OCI-LY1 (cell line): Measurements from ENCODE around the gene ORM2.
"Not testable (repeated sequence)": the region's sequence is repeated elsewhere in the genome, so short reads cannot be mapped to it uniquely, and the experiment has no call there.

Experiments
- H2AFZ ChIP-seq: fragments of 200-600 bp; sonication (generic), shearing (Covaris generic); 2 replicates; pipeline ENCODE4 v1.6.0; 2014; ENCODE audit warnings: antibody characterized with exemption, mild to moderate bottlenecking, low read length
- H3F3A ChIP-seq: fragments of 200-600 bp; sonication (generic), shearing (Covaris generic); 2 replicates; pipeline ENCODE4 v1.6.0; 2014; ENCODE audit warnings: mild to moderate bottlenecking, antibody characterized with exemption, low read length, moderate library complexity; ENCODE audit not compliant: insufficient read depth
- H3K27ac ChIP-seq: fragments of 200-600 bp; sonication (generic); 2 replicates; pipeline ENCODE4 v1.5.1; 2014; ENCODE audit warnings: low read length, mixed run types, mild to moderate bottlenecking, low read depth; ENCODE audit not compliant: poor library complexity, severe bottlenecking
- H3K27me3 ChIP-seq: fragments of 200-600 bp; sonication (generic); 2 replicates; pipeline ENCODE4 v1.6.0; 2014; ENCODE audit warnings: antibody characterized with exemption, mild to moderate bottlenecking, low read length, moderate library complexity; ENCODE audit not compliant: insufficient read depth
- H3K36me3 ChIP-seq: fragments of 200-600 bp; sonication (generic); 2 replicates; pipeline ENCODE4 v1.6.1; 2014; ENCODE audit warnings: mild to moderate bottlenecking, antibody characterized with exemption, low read length, moderate library complexity, mixed read lengths; ENCODE audit not compliant: insufficient read depth
- H3K4me1 ChIP-seq: fragments of 200-600 bp; sonication (generic); 2 replicates; pipeline ENCODE4 v1.5.1; 2014; ENCODE audit warnings: mild to moderate bottlenecking, low read length, moderate library complexity; ENCODE audit not compliant: insufficient read depth, severe bottlenecking
- H3K4me2 ChIP-seq: fragments of 200-600 bp; sonication (generic), shearing (Covaris generic); 2 replicates; pipeline ENCODE4 v1.6.1; 2014; ENCODE audit warnings: low read length
- H3K4me3 ChIP-seq: fragments of 200-600 bp; sonication (generic); 2 replicates; pipeline ENCODE4 v1.5.1; 2014; ENCODE audit warnings: low read length, low read depth, mild to moderate bottlenecking, mixed read lengths; ENCODE audit not compliant: poor library complexity, severe bottlenecking
- H3K79me2 ChIP-seq: fragments of 200-600 bp; shearing (Covaris generic); 2 replicates; pipeline ENCODE4 v1.6.1; 2016; ENCODE audit warnings: mixed run types, low read length, mixed read lengths; ENCODE audit not compliant: insufficient read depth
- H3K9ac ChIP-seq: fragments of 200-600 bp; sonication (generic), shearing (Covaris generic); 2 replicates; pipeline ENCODE4 v1.6.1; 2014; ENCODE audit warnings: mild to moderate bottlenecking, low read length, mixed read lengths
- H3K9me2 ChIP-seq: fragments of 200-600 bp; sonication (generic), shearing (Covaris generic); 2 replicates; pipeline ENCODE4 v1.6.1; 2014; ENCODE audit warnings: low read depth, mild to moderate bottlenecking, low read length, mixed read lengths
- H3K9me3 ChIP-seq: fragments of 200-600 bp; shearing (Covaris generic); 2 replicates; pipeline ENCODE4 v1.6.1; 2014; ENCODE audit warnings: low read length, mixed read lengths
- H4K20me1 ChIP-seq: fragments of 200-600 bp; sonication (generic), shearing (Covaris generic); 2 replicates; pipeline ENCODE4 v1.6.0; 2016; ENCODE audit warnings: mild to moderate bottlenecking, low read length; ENCODE audit not compliant: insufficient read depth
- EZH2 ChIP-seq: fragments of 200-600 bp; sonication (generic), shearing (Covaris generic); IDR thresholded peaks from 2 replicates; pipeline ENCODE4 v1.8.0; 2017; ENCODE audit warnings: borderline replicate concordance, mixed run types, mild to moderate bottlenecking, antibody characterized with exemption, low read length, moderate library complexity, mixed read lengths
- TF ChIP-seq, protein P1 (sequence below): fragments of 200-600 bp; sonication (generic), shearing (Covaris generic); IDR thresholded peaks from 2 replicates; pipeline ENCODE4 v1.5.1; 2017; ENCODE audit warnings: mild to moderate bottlenecking, antibody characterized with exemption, low read length, moderate library complexity, mixed read lengths

ORM2 gene

GRCh38 chr9:114317665-114318357 lies 11.9 kb upstream of the ORM2 start:
- Histone ChIP-seq H3F3A (no peaks in the 10 kb centered on the region), H3K4me2 (no peak overlapping the region), H4K20me1 (no peaks in the 10 kb centered on the region), H3K9me2 (no peaks in the 10 kb centered on the region), H3K9me3 (no peaks in the 10 kb centered on the region), H3K4me3 (no peak overlapping the region), H3K4me1 (no peaks in the 10 kb centered on the region), H3K27me3 (no peaks in the 10 kb centered on the region; the same call in 1 of the 2 replicates), H3K36me3 (no peaks in the 10 kb centered on the region), H3K9ac (no peak overlapping the region), H2AFZ (no peak overlapping the region), H3K27ac (no peak overlapping the region), H3K79me2 (no peaks in the 10 kb centered on the region)
- TF ChIP-seq, protein P1, sequence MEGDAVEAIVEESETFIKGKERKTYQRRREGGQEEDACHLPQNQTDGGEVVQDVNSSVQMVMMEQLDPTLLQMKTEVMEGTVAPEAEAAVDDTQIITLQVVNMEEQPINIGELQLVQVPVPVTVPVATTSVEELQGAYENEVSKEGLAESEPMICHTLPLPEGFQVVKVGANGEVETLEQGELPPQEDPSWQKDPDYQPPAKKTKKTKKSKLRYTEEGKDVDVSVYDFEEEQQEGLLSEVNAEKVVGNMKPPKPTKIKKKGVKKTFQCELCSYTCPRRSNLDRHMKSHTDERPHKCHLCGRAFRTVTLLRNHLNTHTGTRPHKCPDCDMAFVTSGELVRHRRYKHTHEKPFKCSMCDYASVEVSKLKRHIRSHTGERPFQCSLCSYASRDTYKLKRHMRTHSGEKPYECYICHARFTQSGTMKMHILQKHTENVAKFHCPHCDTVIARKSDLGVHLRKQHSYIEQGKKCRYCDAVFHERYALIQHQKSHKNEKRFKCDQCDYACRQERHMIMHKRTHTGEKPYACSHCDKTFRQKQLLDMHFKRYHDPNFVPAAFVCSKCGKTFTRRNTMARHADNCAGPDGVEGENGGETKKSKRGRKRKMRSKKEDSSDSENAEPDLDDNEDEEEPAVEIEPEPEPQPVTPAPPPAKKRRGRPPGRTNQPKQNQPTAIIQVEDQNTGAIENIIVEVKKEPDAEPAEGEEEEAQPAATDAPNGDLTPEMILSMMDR: no peak
- no peak for TF ChIP-seq EZH2

GRCh38 chr9:114318416-114318815 lies 11.3 kb upstream of the ORM2 start:
- TF ChIP-seq, protein P1: no peak
- no peak for TF ChIP-seq EZH2
- Histone ChIP-seq H3K36me3 (no peaks in the 10 kb centered on the region), H3K4me2 (no peak overlapping the region), H2AFZ (no peak overlapping the region), H3K27ac (no peak overlapping the region), H3K9me3 (no peaks in the 10 kb centered on the region), H3K9ac (no peak overlapping the region), H3K79me2 (no peaks in the 10 kb centered on the region), H4K20me1 (no peaks in the 10 kb centered on the region), H3F3A (no peaks in the 10 kb centered on the region), H3K27me3 (no peaks in the 10 kb centered on the region; the same call in 1 of the 2 replicates), H3K4me3 (no peak overlapping the region), H3K4me1 (no peaks in the 10 kb centered on the region), H3K9me2 (no peaks in the 10 kb centered on the region)

DNA sequence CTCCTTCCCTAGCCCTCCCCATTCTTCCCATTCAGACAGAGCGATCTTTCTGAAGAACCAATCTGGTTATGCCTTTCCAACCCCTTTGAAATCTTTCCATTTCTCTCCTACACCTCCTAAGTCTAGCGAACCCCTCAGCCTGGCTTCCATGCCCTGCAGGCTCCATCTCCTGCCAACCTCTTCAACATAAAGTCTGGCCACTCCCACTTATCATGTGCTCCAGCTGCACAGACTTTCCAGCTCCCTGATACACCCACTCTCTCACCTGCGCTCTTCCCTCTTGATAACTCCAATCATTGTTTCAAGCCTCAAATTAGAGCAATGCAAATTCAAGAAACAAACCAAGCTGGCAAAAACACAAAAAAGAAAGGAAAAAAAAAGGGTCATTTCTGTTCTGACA lies 10.5 kb upstream of the ORM2 start:
- no peaks in the 10 kb centered on the region for H3K9me2 ChIP-seq
- H3K27me3 ChIP-seq: no peaks in the 10 kb centered on the region; the same call in 1 of the 2 replicates
- no peak overlapping the region for H3K27ac ChIP-seq
- no peak overlapping the region for H2AFZ ChIP-seq
- H3K9me3 ChIP-seq: no peaks in the 10 kb centered on the region
- no peak overlapping the region for H3K4me3 ChIP-seq
- no peak overlapping the region for H3K9ac ChIP-seq
- H3K36me3 ChIP-seq: no peaks in the 10 kb centered on the region
- no peaks in the 10 kb centered on the region for H4K20me1 ChIP-seq
- no peaks in the 10 kb centered on the region for H3K79me2 ChIP-seq
- no peaks in the 10 kb centered on the region for H3K4me1 ChIP-seq
- no peaks in the 10 kb centered on the region for H3F3A ChIP-seq
- H3K4me2 ChIP-seq: no peak overlapping the region
- TF ChIP-seq EZH2: no peak
- TF ChIP-seq, protein P1: no peak

DNA sequence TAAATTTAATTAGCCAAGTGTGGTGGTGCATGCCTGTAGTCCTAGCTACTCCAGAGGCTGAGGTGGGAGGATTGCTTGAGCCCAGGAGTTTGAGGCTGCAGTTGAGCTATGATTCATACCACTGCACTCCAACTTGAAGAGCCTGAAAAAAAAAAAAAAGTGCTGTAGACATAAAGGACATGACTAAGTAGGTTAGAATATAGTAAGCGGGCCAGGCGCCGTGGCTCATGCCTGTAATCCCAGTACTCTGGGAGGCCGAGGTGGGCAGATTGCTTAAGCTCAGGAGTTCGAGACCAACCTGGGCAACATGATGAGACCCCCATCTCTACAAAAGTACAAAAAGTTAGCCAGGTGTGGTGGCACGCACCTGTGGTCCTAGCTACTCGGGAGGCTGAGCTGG lies 9.0 kb upstream of the ORM2 start:
- H3K36me3 ChIP-seq, H4K20me1 ChIP-seq, H3K4me1 ChIP-seq, H3K27me3 ChIP-seq, H3K4me2 ChIP-seq, H3K79me2 ChIP-seq, H3K27ac ChIP-seq, H3K9me2 ChIP-seq, H2AFZ ChIP-seq, H3K9ac ChIP-seq, H3K9me3 ChIP-seq, H3K4me3 ChIP-seq, H3F3A ChIP-seq: not testable (repeated sequence)
